K562 (cell line): ENCODE data around the gene ZSWIM4. TPM values are rescaled to one million over a fixed set of nuclear protein-coding genes. Genes with fewer than 3 reads are reported as not detected.

Experiments
- BCOR ChIP-seq: fragments of 450-650 bp; IDR thresholded peaks from 2 replicates; pipeline ENCODE4 v1.6.1; 2016
- DDX20 ChIP-seq: fragments of 450-650 bp; IDR thresholded peaks from 2 replicates; pipeline ENCODE4 v1.6.1; 2016; ENCODE audit warnings: missing genetic modification characterization, low read depth, mild to moderate bottlenecking, missing compliant biosample characterization, moderate library complexity
- GABPB1 ChIP-seq: sonication (generic); formaldehyde crosslinking; IDR thresholded peaks from 2 replicates; pipeline ENCODE4 v1.8.0; 2022; ENCODE audit warnings: mild to moderate bottlenecking, missing genetic modification reagents
- HDAC8 ChIP-seq: fragments of 450-650 bp; IDR thresholded peaks from 2 replicates; pipeline ENCODE4 v1.6.1; 2016; ENCODE audit warnings: mild to moderate bottlenecking, missing genetic modification characterization, moderate library complexity, missing compliant biosample characterization
- JUN ChIP-seq, 2 experiments: sonication (generic) in 1 of 2; formaldehyde crosslinking in 1 of 2; IDR thresholded peaks; 2 replicates each; pipeline versions ENCODE4 v1.6.1 to v1.8.0; 2012 to 2022; ENCODE audit warnings: borderline replicate concordance in 2 of 2, mild to moderate bottlenecking in 2 of 2, improper control_type of control experiment in 1 of 2, low read depth in 1 of 2, low read length in 1 of 2, missing genetic modification reagents in 1 of 2
- NCOA2 ChIP-seq, 2 experiments: fragments of 450-650 bp; IDR thresholded peaks; 2 replicates each; pipeline ENCODE4 v1.6.1; 2018; ENCODE audit warnings: mild to moderate bottlenecking in 2 of 2, moderate library complexity in 1 of 2; ENCODE audit not compliant: partially characterized antibody in 2 of 2
- NCOR1 ChIP-seq: fragments of 450-650 bp; IDR thresholded peaks from 2 replicates; pipeline ENCODE4 v1.6.1; 2016; ENCODE audit warnings: mild to moderate bottlenecking, moderate library complexity
- NKRF ChIP-seq: fragments of 450-650 bp; IDR thresholded peaks from 2 replicates; pipeline ENCODE4 v1.6.1; 2016; ENCODE audit warnings: borderline replicate concordance
- PHB2 ChIP-seq: fragments of 450-650 bp; IDR thresholded peaks from 2 replicates; pipeline ENCODE4 v1.6.1; 2017; ENCODE audit warnings: low read depth
- POU5F1 ChIP-seq: fragments of 150-350 bp; IDR thresholded peaks from 2 replicates; pipeline ENCODE4 v1.6.1; 2014; ENCODE audit warnings: borderline replicate concordance, low read length, low read depth, mild to moderate bottlenecking; ENCODE audit not compliant: partially characterized antibody
- SAP30 ChIP-seq: fragments of 200-600 bp; sonication (generic); IDR thresholded peaks from 2 replicates; pipeline ENCODE4 v1.6.1; 2012; ENCODE audit warnings: borderline replicate concordance, low read depth, mild to moderate bottlenecking, moderate library complexity, low read length, control low read depth, inconsistent platforms; ENCODE audit not compliant: insufficient read depth, poor library complexity, severe bottlenecking
- SP2 ChIP-seq: IDR thresholded peaks from 2 replicates; pipeline ENCODE4 v1.6.1; 2011; ENCODE audit warnings: mild to moderate bottlenecking, low read depth, low read length, moderate library complexity; ENCODE audit not compliant: poor library complexity, severe bottlenecking; ENCODE audit errors: extremely low read depth
- THAP7 ChIP-seq: fragments of 250-450 bp; sonication (Bioruptor Pico); IDR thresholded peaks from 2 replicates; pipeline ENCODE4 v1.5.0; 2021
- ZFP30 ChIP-seq: fragments of 250-450 bp; sonication (Bioruptor Pico); IDR thresholded peaks from 2 replicates; pipeline ENCODE4 v1.8.0; 2022; ENCODE audit warnings: moderate library complexity, mild to moderate bottlenecking, inconsistent platforms, borderline replicate concordance
- ZNF280B ChIP-seq: fragments of 250-450 bp; sonication (Bioruptor Pico); IDR thresholded peaks from 2 replicates; pipeline ENCODE4 v1.5.1; 2021; ENCODE audit warnings: mild to moderate bottlenecking
- ZNF41 ChIP-seq: fragments of 250-450 bp; sonication (Bioruptor Pico); conservative IDR thresholded peaks from 2 replicates; pipeline ENCODE4 v1.4.0; 2020; ENCODE audit warnings: mild to moderate bottlenecking
- ZNF449 ChIP-seq: fragments of 250-450 bp; sonication (Bioruptor Pico); IDR thresholded peaks from 2 replicates; pipeline ENCODE4 v1.8.0; 2022; ENCODE audit warnings: moderate library complexity, mild to moderate bottlenecking, inconsistent platforms
- polyA plus RNA-seq, 8 experiments: library from polyadenylated mRNA; depleted of rRNA in 4 of 8; stranded (reverse) in 5 of 8; unstranded in 3 of 8; fragments of >200 nt; fragmentation: Nextera tagmentation in 2 of 8; fragmentation: Illumina TruSeq in 1 of 8; extraction: Ambion mirVana in 2 of 8; extraction: Trizol in 1 of 8; gene quantifications; 2 replicates each; pipeline versions ENCODE4 v1.2.1 to v1.2.3, GENCODE V29; 2011 to 2014; ENCODE audit warnings: inconsistent platforms in 1 of 8, missing spikeins in 1 of 8
- total RNA-seq, 7 experiments: library from RNA; depleted of rRNA in 6 of 7; stranded (reverse); fragments of >200 nt in 6 of 7; fragmentation: Illumina TruSeq in 2 of 7; extraction: Trizol in 2 of 7; gene quantifications; 2 replicates each; pipeline versions ENCODE4 v1.2.1 to v1.2.3, GENCODE V29; 2011 to 2021; ENCODE audit warnings: low replicate concordance in 1 of 7

Gene ZSWIM4
- total and polyA plus RNA-seq, 9 of the 15 experiments (the other 6 are each of a cell fraction or from before 2014, with no cell fraction given), result 0.25 to 3.7 (median 0.79) TPM; not detected in 2

- TF ChIP-seq BCOR (no peak), NKRF (no peak), ZFP30 (CRISPR knock-in tag) (no peak), JUN (IDR thresholded peaks at IDR 0.05; ENCODE audit: borderline replicate concordance, low read depth, low read length) (peak; percentile 84), JUN (CRISPR knock-in tag; IDR thresholded peaks at IDR 0.05; ENCODE audit: borderline replicate concordance) (no peak), SP2 (no peak), ZNF280B (CRISPR knock-in tag) (no peak), THAP7 (CRISPR knock-in tag) (no peak), PHB2 (no peak), GABPB1 (CRISPR knock-in tag) (0 out of 2 replicates have a peak, but pooled peaks have one; percentile 17), NCOA2 (IDR thresholded peaks at IDR 0.05; ENCODE audit: partially characterized antibody in 2 of 2) (no peak), DDX20 (tag) (no peak), HDAC8 (0 out of 2 replicates have a peak, but pooled peaks have one; percentile 42), POU5F1 (no peak), ZNF449 (CRISPR knock-in tag) (no peak), SAP30 (no peak), NCOR1 (peak; percentile 69), ZNF41 (CRISPR knock-in tag) (no peak)
Measured at GRCh38 chr19:13861714-13862531, 66.7 kb downstream of the ZSWIM4 start (continued).
